Measurements from ENCODE around the gene ZC3H13. TPM values are rescaled to one million over a fixed set of nuclear protein-coding genes. Genes with fewer than 3 reads are reported as not detected.

ZC3H13 gene
- total RNA-seq, 4 donors from 2014 or later, result 26.9 to 41.4 (median 36.0) TPM

- Histone ChIP-seq H3K9me3 (no peaks in the 10 kb centered on the region), H3K4me3 (replicated peaks in 1 of 3) (no peak overlapping the region), H3K27ac (no peak overlapping the region), H3K36me3 (no peaks in the 10 kb centered on the region), H3K27me3 (no peaks in the 10 kb centered on the region), H3K4me1 (no peaks in the 10 kb centered on the region)
- no peak for TF ChIP-seq POLR2A (IDR thresholded peaks at IDR 0.05)
- TF ChIP-seq CTCF (IDR thresholded peaks at IDR 0.05), result no peak
- DNase-seq, result no peak
- intact Hi-C loops (cut with DNase I), result no loop called here
Measured at GRCh38 chr13:46087481-46087880, 34.9 kb upstream of the ZC3H13 start.

- H3K36me3 ChIP-seq, result no peaks in the 10 kb centered on the region
- no peak overlapping the region for H3K4me3 ChIP-seq (replicated peaks in 1 of 3)
- intact Hi-C loops (cut with DNase I), result no loop called here
- no peaks in the 10 kb centered on the region for H3K4me1 ChIP-seq
- TF ChIP-seq POLR2A (IDR thresholded peaks at IDR 0.05), result no peak
- no peak for TF ChIP-seq CTCF (IDR thresholded peaks at IDR 0.05)
- H3K27ac ChIP-seq, result no peak overlapping the region
- H3K9me3 ChIP-seq, result no peaks in the 10 kb centered on the region
- 91 to 94% methylated on average over 8 to 11 of the region's 12 CpGs for WGBS, 2 donors
- H3K27me3 ChIP-seq, result no peaks in the 10 kb centered on the region
- no peak for DNase-seq
Measured at GRCh38 chr13:46086985-46087384, 34.4 kb upstream of the ZC3H13 start.

GRCh38 chr13:46086421-46086922 lies 33.9 kb upstream of the ZC3H13 start:
- no peaks in the 10 kb centered on the region for H3K9me3 ChIP-seq
- no peak for DNase-seq
- H3K27ac ChIP-seq, result no peak overlapping the region
- no peaks in the 10 kb centered on the region for H3K36me3 ChIP-seq
- 91 to 94% methylated on average over 2 to 12 of the region's 12 CpGs for WGBS, 2 donors
- H3K4me3 ChIP-seq (replicated peaks in 1 of 3), result no peak overlapping the region
- H3K27me3 ChIP-seq, result no peaks in the 10 kb centered on the region
- intact Hi-C loops (cut with DNase I), result no loop called here
- H3K4me1 ChIP-seq, result no peaks in the 10 kb centered on the region
- TF ChIP-seq CTCF (IDR thresholded peaks at IDR 0.05) (no peak), POLR2A (IDR thresholded peaks at IDR 0.05) (no peak)

- 95 to 96% methylated on average over 13 of the region's 13 CpGs for WGBS, 2 donors
- intact Hi-C loops (cut with DNase I), result no loop called here
- no peak for DNase-seq
Measured at GRCh38 chr13:46085737-46086136, 33.2 kb upstream of the ZC3H13 start.

GRCh38 chr13:46082324-46082723 lies 29.8 kb upstream of the ZC3H13 start:
- no peak for TF ChIP-seq POLR2A (IDR thresholded peaks at IDR 0.05)
- no peak for TF ChIP-seq CTCF (IDR thresholded peaks at IDR 0.05)
- H3K4me3 ChIP-seq (replicated peaks in 1 of 3), result no peak overlapping the region
- no peaks in the 10 kb centered on the region for H3K4me1 ChIP-seq
- no peaks in the 10 kb centered on the region for H3K27me3 ChIP-seq
- H3K9me3 ChIP-seq, result no peaks in the 10 kb centered on the region
- H3K36me3 ChIP-seq, result no peaks in the 10 kb centered on the region
- DNase-seq, result no peak
- 91 to 94% methylated on average over 5 of the region's 5 CpGs for WGBS, 2 donors
- no peak overlapping the region for H3K27ac ChIP-seq
- intact Hi-C loops (cut with DNase I), result no loop called here

More at GRCh38 chr13:46085737-46086136, 33.2 kb upstream of the ZC3H13 start:
- no peaks in the 10 kb centered on the region for H3K36me3 ChIP-seq
- H3K27ac ChIP-seq, result no peak overlapping the region
- H3K4me1 ChIP-seq, result no peaks in the 10 kb centered on the region
- no peak overlapping the region for H3K4me3 ChIP-seq (replicated peaks in 1 of 3)
- H3K27me3 ChIP-seq, result no peaks in the 10 kb centered on the region
- TF ChIP-seq POLR2A (IDR thresholded peaks at IDR 0.05) (no peak), CTCF (IDR thresholded peaks at IDR 0.05) (no peak)
- H3K9me3 ChIP-seq, result no peaks in the 10 kb centered on the region

Data from thyroid gland (tissue), 4 donors.